ENCODE results near the gene SHC3.

DNA sequence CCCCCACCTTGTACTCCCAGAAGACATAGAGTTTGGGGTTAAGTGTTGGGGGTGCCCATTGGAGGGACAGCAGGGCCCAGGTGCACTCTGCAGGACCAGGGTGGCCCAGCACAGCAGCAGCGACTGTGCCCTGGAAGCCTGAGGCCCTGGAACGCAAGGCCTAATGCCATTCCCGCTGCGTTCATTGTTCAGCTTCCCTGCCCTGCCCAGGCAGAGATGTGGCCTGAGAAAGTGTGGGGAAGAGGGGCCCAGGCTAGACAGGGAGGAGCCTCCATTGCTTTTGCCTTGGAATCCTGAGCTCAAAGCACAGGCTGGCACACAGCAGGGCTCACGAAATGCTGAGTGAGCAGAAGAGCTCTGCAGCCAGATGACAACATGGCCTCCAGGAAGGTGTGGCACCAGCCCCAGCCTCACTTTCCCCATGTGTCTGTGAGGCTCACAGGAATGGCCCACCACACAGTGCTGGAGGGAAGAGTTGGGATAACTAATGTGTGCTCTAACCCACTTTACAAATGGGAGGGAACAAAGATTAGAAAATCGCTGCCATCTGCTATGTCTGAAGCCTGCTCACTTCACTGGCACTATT is 168.0 kb downstream of the SHC3 start:
- TF ChIP-seq CTCF (IDR thresholded peaks at IDR 0.05) (no peak), POLR2A (IDR thresholded peaks at IDR 0.05) (no peak), EP300 (IDR thresholded peaks at IDR 0.05) (no peak)
